ENCODE data around the gene CAMK2G. TPM values are rescaled to one million over a fixed set of nuclear protein-coding genes. Genes with fewer than 3 reads are reported as not detected.

CAMK2G gene
- polyA plus RNA-seq, 1 experiment: 43.8 TPM

- Histone ChIP-seq H3K27me3 (ENCODE audit: control insufficient read depth, insufficient read depth, low read length) (no peaks in the 10 kb centered on the region), H3K36me3 (ENCODE audit: control insufficient read depth, insufficient read depth, low read length) (peaks cover 10% of the 10 kb centered on the region; the same call in 1 of the 2 replicates), H3K4me3 (ENCODE audit: low read depth, low read length) (no peak overlapping the region)
- peak; percentile 56 for TF ChIP-seq CTCF (IDR thresholded peaks at IDR 0.05; ENCODE audit: insufficient read depth, low read depth, low read length)
- no peak for DNase-seq (ENCODE audit: low read depth)
- ChIA-PET CTCF (interaction anchor here (0.8 to 2.0 kb wide), 6 partner anchors 9 to 24 kb away, joined by 3 to 14 read pairs (median 4); no protein-coding TSS in a partner anchor), POLR2A (interaction anchor here (0.5 kb wide), 1 partner anchor 198 kb away, joined by 3 read pairs; no protein-coding TSS in a partner anchor)
Observed at GRCh38 chr10:73872190-73872710, 2.1 kb downstream of the CAMK2G start.

GRCh38 chr10:73871295-73872189 is 2.8 kb downstream of the CAMK2G start:
- Histone ChIP-seq H3K27me3 (ENCODE audit: control insufficient read depth, insufficient read depth, low read length) (no peaks in the 10 kb centered on the region), H3K36me3 (ENCODE audit: control insufficient read depth, insufficient read depth, low read length) (peaks cover 12% of the 10 kb centered on the region; the same call in 1 of the 2 replicates), H3K4me3 (ENCODE audit: low read depth, low read length) (no peak overlapping the region)
- no peak for DNase-seq (ENCODE audit: low read depth)
- ChIA-PET CTCF (interaction anchor here (1.0 to 2.0 kb wide), 5 partner anchors 10 to 23 kb away, joined by 3 to 14 read pairs (median 4); no protein-coding TSS in a partner anchor), POLR2A (interaction anchor here (0.5 kb wide), 1 partner anchor 199 kb away, joined by 3 read pairs; no protein-coding TSS in a partner anchor)
- no peak for TF ChIP-seq CTCF (IDR thresholded peaks at IDR 0.05; ENCODE audit: insufficient read depth, low read depth, low read length)

GRCh38 chr10:73868655-73869195 is 5.6 kb downstream of the CAMK2G start:
- Histone ChIP-seq H3K27me3 (ENCODE audit: control insufficient read depth, insufficient read depth, low read length) (no peaks in the 10 kb centered on the region), H3K36me3 (ENCODE audit: control insufficient read depth, insufficient read depth, low read length) (peaks cover 17% of the 10 kb centered on the region), H3K4me3 (ENCODE audit: low read depth, low read length) (no peak overlapping the region)
- DNase-seq (ENCODE audit: low read depth): no peak
- ChIA-PET POLR2A (no interaction called here), CTCF (interaction anchor here (1.4 kb wide), 1 partner anchor 72 kb away, joined by 3 read pairs; no protein-coding TSS in a partner anchor)
- no peak for TF ChIP-seq CTCF (IDR thresholded peaks at IDR 0.05; ENCODE audit: insufficient read depth, low read depth, low read length)

GRCh38 chr10:73867871-73868631 is 6.3 kb downstream of the CAMK2G start:
- ChIA-PET POLR2A (interaction anchor here (0.6 kb wide), 1 partner anchor 249 kb away, joined by 3 read pairs; no protein-coding TSS in a partner anchor), CTCF (interaction anchor here (0.6 to 2.6 kb wide), 4 partner anchors 10 to 73 kb away, joined by 3 to 11 read pairs (median 3); no protein-coding TSS in a partner anchor)
- no peak for TF ChIP-seq CTCF (IDR thresholded peaks at IDR 0.05; ENCODE audit: insufficient read depth, low read depth, low read length)
- H3K27me3 ChIP-seq (ENCODE audit: control insufficient read depth, insufficient read depth, low read length): no peaks in the 10 kb centered on the region
- no peak overlapping the region for H3K4me3 ChIP-seq (ENCODE audit: low read depth, low read length)
- no peak for DNase-seq (ENCODE audit: low read depth)
- peaks cover 17% of the 10 kb centered on the region for H3K36me3 ChIP-seq (ENCODE audit: control insufficient read depth, insufficient read depth, low read length)
